HG03039 (cell line): Measurements from ENCODE around the gene ADORA2A.

Source experiments
- ATAC-seq: cut with Tn5 transposase; IDR thresholded peaks from one replicate; pipeline ENCODE4 v1.9.1; 2021; ENCODE audit warnings: mild to moderate bottlenecking, moderate library complexity; ENCODE audit not compliant: unreplicated experiment

The ADORA2A gene

GRCh38 chr22:24431309-24432034, 4.1 kb downstream of the ADORA2A start:
- no peak for ATAC-seq

GRCh38 chr22:24432059-24432853, 4.9 kb downstream of the ADORA2A start:
- no peak for ATAC-seq

- no peak for ATAC-seq
These were observed 5.8 kb downstream of the ADORA2A start for GRCh38 chr22:24433001-24433827.

- ATAC-seq: peak; percentile 49
These were observed 6.5 kb downstream of the ADORA2A start for GRCh38 chr22:24433828-24434470.

- peak; percentile 32 for ATAC-seq
These were observed 7.3 kb downstream of the ADORA2A start for GRCh38 chr22:24434471-24435322.

- no peak for ATAC-seq
These were observed 7.9 kb downstream of the ADORA2A start for GRCh38 chr22:24435323-24435645.

GRCh38 chr22:24435861-24436371, 8.5 kb downstream of the ADORA2A start:
- no peak for ATAC-seq

- ATAC-seq: no peak
These were observed 9.2 kb downstream of the ADORA2A start for GRCh38 chr22:24436553-24436952.

GRCh38 chr22:24437091-24437490, 9.7 kb downstream of the ADORA2A start:
- ATAC-seq: no peak

GRCh38 chr22:24437741-24438328, 10.4 kb downstream of the ADORA2A start:
- ATAC-seq: no peak

GRCh38 chr22:24440270-24440717, 12.9 kb downstream of the ADORA2A start:
- ATAC-seq: no peak

GRCh38 chr22:24440718-24441405, 13.5 kb downstream of the ADORA2A start:
- no peak for ATAC-seq

- ATAC-seq: no peak
These were observed 14.3 kb downstream of the ADORA2A start for GRCh38 chr22:24441406-24442351.

- ATAC-seq: no peak
These were observed 14.9 kb downstream of the ADORA2A start for GRCh38 chr22:24442352-24442744.

- no peak for ATAC-seq
These were observed 16.3 kb downstream of the ADORA2A start for GRCh38 chr22:24443668-24444067.

- ATAC-seq: no peak
These were observed 16.9 kb downstream of the ADORA2A start for GRCh38 chr22:24444251-24444650.

- no peak for ATAC-seq
These were observed 17.5 kb downstream of the ADORA2A start for GRCh38 chr22:24444729-24445466.
